ENCODE data around the gene COQ10B. TPM values are rescaled to one million over a fixed set of nuclear protein-coding genes. Genes with fewer than 3 reads are reported as not detected.
"Not testable (repeated sequence)": the region's sequence is repeated elsewhere in the genome, so short reads cannot be mapped to it uniquely, and the experiment has no call there.

COQ10B gene
- total and polyA plus RNA-seq, 4 experiments from 2014 or later: 31.7 to 88.1 (median 39.0) TPM

- Histone ChIP-seq H3K4me3 (ENCODE audit: low read length in 2 of 2) (no peak overlapping the region), H3K4me1 (ENCODE audit: insufficient read depth, low read length) (peaks cover 21% of the 10 kb centered on the region), H3K27me3 (ENCODE audit: insufficient read depth, low read length) (no peaks in the 10 kb centered on the region), H3K9me3 (ENCODE audit: control insufficient read depth in 1 of 2, low read length in 2 of 2) (no peaks in the 10 kb centered on the region), H3K36me3 (ENCODE audit: insufficient read depth, low read length) (no peaks in the 10 kb centered on the region), H3K27ac (ENCODE audit: low read depth, low read length) (no peak overlapping the region)
- intact Hi-C loops (cut with micrococcal nuclease): loop anchor here (5.0 kb wide), 2 partner anchors 253 to 1793 kb away; partner anchors contain the start of gene SLC39A10
- Mint-ChIP-seq H3K4me3 (no peak overlapping the region), H3K4me1 (peaks cover 16 to 42% (median 22%) of the 10 kb centered on the region in 4 donors), H3K27ac (no peak overlapping the region), H3K27me3 (peaks cover 2 to 3% of the 10 kb centered on the region in 2 donors), H3K36me3 (peaks cover 0 to 13% of the 10 kb centered on the region in 2 donors), H3K9me3 (no peaks in the 10 kb centered on the region)
- CTCF ChIA-PET (ENCODE audit: partially characterized antibody): interaction anchor here (2.1 kb wide), 1 partner anchor 15 kb away, joined by 8 read pairs; the partner anchor contains the start of gene SF3B1
- DNase-seq: no peak
- POLR2A ChIA-PET (ENCODE audit: partially characterized antibody): interaction anchor here (5.7 to 6.3 kb wide), 2 partner anchors 15 to 50 kb away, joined by 102 to 187 read pairs; partner anchors contain the start of genes HSPD1, HSPE1 and SF3B1
Measured at GRCh38 chr2:197450465-197450864, 2.9 kb upstream of the COQ10B start.

GRCh38 chr2:197450935-197451358 lies 2.4 kb upstream of the COQ10B start:
- H3K36me3 Mint-ChIP-seq: peaks cover 0 to 16% of the 10 kb centered on the region in 2 donors
- H3K27me3 ChIP-seq (ENCODE audit: insufficient read depth, low read length); H3K36me3 ChIP-seq (ENCODE audit: insufficient read depth, low read length); DNase-seq; H3K4me3 ChIP-seq (ENCODE audit: low read length in 2 of 2); H3K9me3 Mint-ChIP-seq; H3K9me3 ChIP-seq (ENCODE audit: control insufficient read depth in 1 of 2, low read length in 2 of 2); H3K27me3 Mint-ChIP-seq; H3K27ac ChIP-seq (ENCODE audit: low read depth, low read length): not testable (repeated sequence)
- peaks cover 18 to 47% (median 26%) of the 10 kb centered on the region in 4 donors for H3K4me1 Mint-ChIP-seq
- peaks cover 23% of the 10 kb centered on the region for H3K4me1 ChIP-seq (ENCODE audit: insufficient read depth, low read length)
- intact Hi-C loops (cut with micrococcal nuclease): loop anchor here (5.0 kb wide), 2 partner anchors 254 to 1794 kb away; partner anchors contain the start of gene SLC39A10
- peak overlapping the region in 4 of 8 donors; percentile 33 to 75 (median 48) for H3K4me3 Mint-ChIP-seq
- H3K27ac Mint-ChIP-seq: peak overlapping the region in 3 of 7 donors; percentile 19 to 84 (median 71)
- ChIA-PET CTCF (ENCODE audit: partially characterized antibody) (interaction anchor here (2.1 to 2.9 kb wide), 2 partner anchors 13 to 16 kb away, joined by 8 to 11 read pairs; partner anchors contain the start of gene SF3B1), POLR2A (ENCODE audit: partially characterized antibody) (interaction anchor here (0.7 to 6.3 kb wide), 3 partner anchors 10 to 49 kb away, joined by 3 to 187 read pairs (median 102); partner anchors contain the start of genes HSPD1, HSPE1 and SF3B1)

GRCh38 chr2:197452754-197453122 lies 614 bp upstream of the COQ10B start:
- peaks cover 26 to 59% (median 38%) of the 10 kb centered on the region in 4 donors for H3K4me1 Mint-ChIP-seq

GRCh38 chr2:197453914-197454398 lies 604 bp downstream of the COQ10B start:
- Mint-ChIP-seq H3K27me3 (peaks cover 2 to 3% of the 10 kb centered on the region in 2 donors), H3K27ac (peak overlapping the region; percentile 99 to 100 (median 100)), H3K9me3 (no peaks in the 10 kb centered on the region), H3K4me1 (peaks cover 28 to 66% (median 46%) of the 10 kb centered on the region in 4 donors), H3K4me3 (peak overlapping the region; percentile 96 to 100 (median 99)), H3K36me3 (peaks cover 3 to 28% of the 10 kb centered on the region in 2 donors)
- Histone ChIP-seq H3K4me3 (ENCODE audit: low read length in 2 of 2) (peak overlapping the region; percentile 83 to 87), H3K27me3 (ENCODE audit: insufficient read depth, low read length) (no peaks in the 10 kb centered on the region), H3K9me3 (ENCODE audit: control insufficient read depth in 1 of 2, low read length in 2 of 2) (no peaks in the 10 kb centered on the region), H3K27ac (ENCODE audit: low read depth, low read length) (peak overlapping the region; percentile 99), H3K36me3 (ENCODE audit: insufficient read depth, low read length) (no peaks in the 10 kb centered on the region), H3K4me1 (ENCODE audit: insufficient read depth, low read length) (peaks cover 41% of the 10 kb centered on the region)
- CTCF ChIA-PET (ENCODE audit: partially characterized antibody): interaction anchor here (1.3 to 2.9 kb wide), 2 partner anchors 16 to 19 kb away, joined by 11 to 22 read pairs; partner anchors contain the start of gene SF3B1
- intact Hi-C loops (cut with micrococcal nuclease): loop anchor here (1.0 to 5.0 kb wide), 8 partner anchors 19 to 1797 kb away; partner anchors contain the start of genes ANKRD44, HSPE1, MARS2 and SF3B1
- POLR2A ChIA-PET (ENCODE audit: partially characterized antibody): interaction anchor here (0.9 to 6.3 kb wide), 7 partner anchors 19 to 251 kb away, joined by 3 to 187 read pairs (median 16); partner anchors contain the start of genes HSPD1, HSPE1, MARS2 and MOB4
- no peak for DNase-seq

More at GRCh38 chr2:197452754-197453122, 614 bp upstream of the COQ10B start:
- no peaks in the 10 kb centered on the region for H3K36me3 ChIP-seq (ENCODE audit: insufficient read depth, low read length)
- H3K27ac Mint-ChIP-seq: peak overlapping the region; percentile 99 to 100 (median 100)
- H3K4me1 ChIP-seq (ENCODE audit: insufficient read depth, low read length): peaks cover 34% of the 10 kb centered on the region
- ChIA-PET POLR2A (ENCODE audit: partially characterized antibody) (interaction anchor here (0.7 to 6.3 kb wide), 18 partner anchors 8 to 814 kb away, joined by 3 to 187 read pairs (median 4); partner anchors contain the start of genes CCDC150, GTF3C3, HSPD1 and HSPE1), CTCF (ENCODE audit: partially characterized antibody) (interaction anchor here (0.8 to 2.9 kb wide), 6 partner anchors 13 to 254 kb away, joined by 3 to 22 read pairs (median 4); partner anchors contain the start of genes HSPD1, HSPE1 and SF3B1)
- H3K27ac ChIP-seq (ENCODE audit: low read depth, low read length): peak overlapping the region; percentile 99
- H3K4me3 ChIP-seq (ENCODE audit: low read length in 2 of 2): peak overlapping the region; percentile 87 to 88
- no peaks in the 10 kb centered on the region for H3K9me3 ChIP-seq (ENCODE audit: control insufficient read depth in 1 of 2, low read length in 2 of 2)
- no peaks in the 10 kb centered on the region for H3K9me3 Mint-ChIP-seq
- peaks cover 2 to 3% of the 10 kb centered on the region in 2 donors for H3K27me3 Mint-ChIP-seq
- peak overlapping the region; percentile 96 to 100 (median 99) for H3K4me3 Mint-ChIP-seq
- no peak for DNase-seq
- no peaks in the 10 kb centered on the region for H3K27me3 ChIP-seq (ENCODE audit: insufficient read depth, low read length)
- intact Hi-C loops (cut with micrococcal nuclease): loop anchor here (1.0 to 5.0 kb wide), 8 partner anchors 17 to 1795 kb away; partner anchors contain the start of genes ANKRD44, HSPE1, MARS2 and SF3B1
- H3K36me3 Mint-ChIP-seq: peaks cover 0 to 21% of the 10 kb centered on the region in 2 donors

GRCh38 chr2:197454923-197455322 lies 1.6 kb downstream of the COQ10B start:
- POLR2A ChIA-PET (ENCODE audit: partially characterized antibody): interaction anchor here (5.7 to 6.3 kb wide), 2 partner anchors 20 to 45 kb away, joined by 102 to 187 read pairs; partner anchors contain the start of genes HSPD1, HSPE1 and SF3B1
- peak overlapping the region; percentile 99 for H3K27ac ChIP-seq (ENCODE audit: low read depth, low read length)
- H3K4me3 ChIP-seq (ENCODE audit: low read length in 2 of 2): peak overlapping the region in 1 of 2 donors; percentile 87

GRCh38 chr2:197455428-197455827 lies 2.1 kb downstream of the COQ10B start:
- H3K4me1 Mint-ChIP-seq: peaks cover 36 to 72% (median 54%) of the 10 kb centered on the region in 4 donors
- DNase-seq: no peak
- no peak overlapping the region for H3K4me3 ChIP-seq (ENCODE audit: low read length in 2 of 2)
- intact Hi-C loops (cut with micrococcal nuclease): no loop called here
- H3K4me3 Mint-ChIP-seq: peak overlapping the region; percentile 13 to 68 (median 48)
- H3K9me3 Mint-ChIP-seq: no peaks in the 10 kb centered on the region
- H3K27ac Mint-ChIP-seq: peak overlapping the region in 5 of 7 donors; percentile 29 to 99 (median 52)
- H3K36me3 Mint-ChIP-seq: peaks cover 8 to 38% of the 10 kb centered on the region in 2 donors
- H3K4me1 ChIP-seq (ENCODE audit: insufficient read depth, low read length): peaks cover 42% of the 10 kb centered on the region
- no peaks in the 10 kb centered on the region for H3K9me3 ChIP-seq (ENCODE audit: control insufficient read depth in 1 of 2, low read length in 2 of 2)
- peaks cover 12% of the 10 kb centered on the region for H3K36me3 ChIP-seq (ENCODE audit: insufficient read depth, low read length)
- POLR2A ChIA-PET (ENCODE audit: partially characterized antibody): interaction anchor here (5.7 to 6.3 kb wide), 2 partner anchors 20 to 45 kb away, joined by 102 to 187 read pairs; partner anchors contain the start of genes HSPD1, HSPE1 and SF3B1
- CTCF ChIA-PET (ENCODE audit: partially characterized antibody): no interaction called here
- H3K27me3 ChIP-seq (ENCODE audit: insufficient read depth, low read length): no peaks in the 10 kb centered on the region
- H3K27ac ChIP-seq (ENCODE audit: low read depth, low read length): no peak overlapping the region
- peaks cover 2 to 3% of the 10 kb centered on the region in 2 donors for H3K27me3 Mint-ChIP-seq

More at GRCh38 chr2:197454923-197455322, 1.6 kb downstream of the COQ10B start:
- peaks cover 2 to 3% of the 10 kb centered on the region in 2 donors for H3K27me3 Mint-ChIP-seq
- DNase-seq: no peak
- peaks cover 6 to 36% of the 10 kb centered on the region in 2 donors for H3K36me3 Mint-ChIP-seq
- H3K36me3 ChIP-seq (ENCODE audit: insufficient read depth, low read length): peaks cover 10% of the 10 kb centered on the region
- intact Hi-C loops (cut with micrococcal nuclease): loop anchor here (5.0 kb wide), 2 partner anchors 258 to 1798 kb away; partner anchors contain the start of gene SLC39A10
- peak overlapping the region; percentile 96 to 100 (median 99) for H3K4me3 Mint-ChIP-seq
- no peaks in the 10 kb centered on the region for H3K27me3 ChIP-seq (ENCODE audit: insufficient read depth, low read length)
- H3K9me3 ChIP-seq (ENCODE audit: control insufficient read depth in 1 of 2, low read length in 2 of 2): no peaks in the 10 kb centered on the region
- H3K4me1 ChIP-seq (ENCODE audit: insufficient read depth, low read length): peaks cover 42% of the 10 kb centered on the region
- CTCF ChIA-PET (ENCODE audit: partially characterized antibody): no interaction called here
- peaks cover 36 to 71% (median 54%) of the 10 kb centered on the region in 4 donors for H3K4me1 Mint-ChIP-seq
- H3K9me3 Mint-ChIP-seq: no peaks in the 10 kb centered on the region
- H3K27ac Mint-ChIP-seq: peak overlapping the region in 6 of 7 donors; percentile 52 to 100 (median 100)
